ENCODE measurements around the gene PILRB. TPM values are rescaled to one million over a fixed set of nuclear protein-coding genes. Genes with fewer than 3 reads are reported as not detected.

PILRB gene
- total RNA-seq, 1 experiment from 2014 or later = 74.1 TPM

GRCh38 chr7:100369105-100369504 lies 11.2 kb downstream of the PILRB start:
- ChIA-PET POLR2A (ENCODE audit: unreplicated experiment) (no interaction called here), CTCF (no interaction called here)
- Histone ChIP-seq H3K9me3 (ENCODE audit: low read length) (no peaks in the 10 kb centered on the region), H3K36me3 (ENCODE audit: low read depth, low read length) (0 out of 2 replicates have a peak, but pooled peaks cover 4% of the 10 kb centered on the region), H3K4me1 (ENCODE audit: insufficient read depth, low read length) (no peaks in the 10 kb centered on the region), H2AFZ (ENCODE audit: low read length) (no peak overlapping the region), H3F3A (ENCODE audit: low read length, unreplicated experiment) (no peaks in the 10 kb centered on the region), H3K79me2 (ENCODE audit: low read length) (no peaks in the 10 kb centered on the region), H3K9me2 (replicated peaks; ENCODE audit: low read length) (no peaks in the 10 kb centered on the region), H3K9ac (ENCODE audit: low read length) (no peak overlapping the region), H3K4me3 (ENCODE audit: low read length) (no peak overlapping the region), H4K20me1 (ENCODE audit: low read length) (no peaks in the 10 kb centered on the region), H3K27me3 (ENCODE audit: low read length) (no peaks in the 10 kb centered on the region), H3K4me2 (ENCODE audit: low read length) (no peak overlapping the region), H3K27ac (ENCODE audit: low read length) (no peak overlapping the region)
- DNase-seq = no peak
- intact Hi-C loops (cut with micrococcal nuclease) = no loop called here
- TF ChIP-seq EZH2phosphoT487 (IDR thresholded peaks at IDR 0.05; ENCODE audit: borderline replicate concordance, low read length) (no peak), EZH2 (IDR thresholded peaks at IDR 0.05; ENCODE audit: low read length, unreplicated experiment) (no peak), CTCF (conservative IDR thresholded peaks at IDR 0.05; ENCODE audit: low read depth, low read length) (no peak)
- no peak for ATAC-seq
- BruUV-seq (replicated peaks) = TSS peak; percentile 10

GRCh38 chr7:100370303-100370702 lies 12.4 kb downstream of the PILRB start:
- Histone ChIP-seq H3K79me2 (ENCODE audit: low read length) (no peaks in the 10 kb centered on the region), H3K4me1 (ENCODE audit: insufficient read depth, low read length) (no peaks in the 10 kb centered on the region), H3K9me2 (replicated peaks; ENCODE audit: low read length) (no peaks in the 10 kb centered on the region), H3K9ac (ENCODE audit: low read length) (no peak overlapping the region), H3K36me3 (ENCODE audit: low read depth, low read length) (no peaks in the 10 kb centered on the region), H3K4me2 (ENCODE audit: low read length) (no peak overlapping the region), H3K9me3 (ENCODE audit: low read length) (no peaks in the 10 kb centered on the region), H3K27ac (ENCODE audit: low read length) (no peak overlapping the region), H3K27me3 (ENCODE audit: low read length) (no peaks in the 10 kb centered on the region), H3K4me3 (ENCODE audit: low read length) (no peak overlapping the region), H2AFZ (ENCODE audit: low read length) (no peak overlapping the region), H3F3A (ENCODE audit: low read length, unreplicated experiment) (no peaks in the 10 kb centered on the region), H4K20me1 (ENCODE audit: low read length) (no peaks in the 10 kb centered on the region)
- ATAC-seq (no peak), DNase-seq (no peak)
- no TSS peak for BruUV-seq (replicated peaks)
- ChIA-PET POLR2A (ENCODE audit: unreplicated experiment) (no interaction called here), CTCF (no interaction called here)
- intact Hi-C loops (cut with micrococcal nuclease) = no loop called here
- TF ChIP-seq EZH2 (IDR thresholded peaks at IDR 0.05; ENCODE audit: low read length, unreplicated experiment) (no peak), EZH2phosphoT487 (IDR thresholded peaks at IDR 0.05; ENCODE audit: borderline replicate concordance, low read length) (no peak), CTCF (conservative IDR thresholded peaks at IDR 0.05; ENCODE audit: low read depth, low read length) (no peak)

GRCh38 chr7:100370746-100371145 lies 12.8 kb downstream of the PILRB start:
- DNase-seq (no peak), ATAC-seq (no peak)
- no peaks in the 10 kb centered on the region for H3F3A ChIP-seq (ENCODE audit: low read length, unreplicated experiment)
- CTCF ChIA-PET = no interaction called here
- no peak overlapping the region for H3K9ac ChIP-seq (ENCODE audit: low read length)
- H3K4me1 ChIP-seq (ENCODE audit: insufficient read depth, low read length) = no peaks in the 10 kb centered on the region
- intact Hi-C loops (cut with micrococcal nuclease) = no loop called here
- POLR2A ChIA-PET (ENCODE audit: unreplicated experiment) = no interaction called here
- no peaks in the 10 kb centered on the region for H3K9me3 ChIP-seq (ENCODE audit: low read length)
- no TSS peak for BruUV-seq (replicated peaks)
- H4K20me1 ChIP-seq (ENCODE audit: low read length) = no peaks in the 10 kb centered on the region
- no peak overlapping the region for H3K27ac ChIP-seq (ENCODE audit: low read length)
- no peaks in the 10 kb centered on the region for H3K27me3 ChIP-seq (ENCODE audit: low read length)
- H3K36me3 ChIP-seq (ENCODE audit: low read depth, low read length) = no peaks in the 10 kb centered on the region
- H3K9me2 ChIP-seq (replicated peaks; ENCODE audit: low read length) = no peaks in the 10 kb centered on the region
- TF ChIP-seq EZH2 (IDR thresholded peaks at IDR 0.05; ENCODE audit: low read length, unreplicated experiment) = no peak
- no peak for TF ChIP-seq EZH2phosphoT487 (IDR thresholded peaks at IDR 0.05; ENCODE audit: borderline replicate concordance, low read length)
- TF ChIP-seq CTCF (conservative IDR thresholded peaks at IDR 0.05; ENCODE audit: low read depth, low read length) = no peak
- no peaks in the 10 kb centered on the region for H3K79me2 ChIP-seq (ENCODE audit: low read length)
- no peak overlapping the region for H3K4me3 ChIP-seq (ENCODE audit: low read length)
- no peak overlapping the region for H2AFZ ChIP-seq (ENCODE audit: low read length)
- no peak overlapping the region for H3K4me2 ChIP-seq (ENCODE audit: low read length)

Measured in PC-3 (cell line).